ENCODE data around the gene UGT1A10.

DNA sequence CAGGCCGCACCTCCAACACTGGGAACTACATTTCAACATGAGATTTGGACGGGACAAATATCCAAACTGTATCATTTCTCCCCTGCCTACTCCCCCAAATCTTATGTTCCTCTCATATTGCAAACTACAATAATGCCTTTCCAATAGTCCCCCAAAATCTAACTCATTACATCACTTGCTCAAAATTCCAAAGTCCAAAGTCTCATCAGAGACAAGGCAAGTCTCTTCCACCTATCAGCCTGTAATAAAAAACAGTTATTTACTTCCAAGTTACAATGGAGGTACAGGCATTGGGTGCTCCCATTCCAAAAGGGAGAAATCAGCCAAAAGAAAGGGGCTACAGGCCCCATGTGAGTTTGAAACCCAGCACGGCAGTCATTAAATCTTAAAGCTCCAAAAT, 31.4 kb upstream of the UGT1A10 start:
- TF ChIP-seq, protein P1, sequence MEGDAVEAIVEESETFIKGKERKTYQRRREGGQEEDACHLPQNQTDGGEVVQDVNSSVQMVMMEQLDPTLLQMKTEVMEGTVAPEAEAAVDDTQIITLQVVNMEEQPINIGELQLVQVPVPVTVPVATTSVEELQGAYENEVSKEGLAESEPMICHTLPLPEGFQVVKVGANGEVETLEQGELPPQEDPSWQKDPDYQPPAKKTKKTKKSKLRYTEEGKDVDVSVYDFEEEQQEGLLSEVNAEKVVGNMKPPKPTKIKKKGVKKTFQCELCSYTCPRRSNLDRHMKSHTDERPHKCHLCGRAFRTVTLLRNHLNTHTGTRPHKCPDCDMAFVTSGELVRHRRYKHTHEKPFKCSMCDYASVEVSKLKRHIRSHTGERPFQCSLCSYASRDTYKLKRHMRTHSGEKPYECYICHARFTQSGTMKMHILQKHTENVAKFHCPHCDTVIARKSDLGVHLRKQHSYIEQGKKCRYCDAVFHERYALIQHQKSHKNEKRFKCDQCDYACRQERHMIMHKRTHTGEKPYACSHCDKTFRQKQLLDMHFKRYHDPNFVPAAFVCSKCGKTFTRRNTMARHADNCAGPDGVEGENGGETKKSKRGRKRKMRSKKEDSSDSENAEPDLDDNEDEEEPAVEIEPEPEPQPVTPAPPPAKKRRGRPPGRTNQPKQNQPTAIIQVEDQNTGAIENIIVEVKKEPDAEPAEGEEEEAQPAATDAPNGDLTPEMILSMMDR (IDR thresholded peaks at IDR 0.05) = no peak
- TF ChIP-seq POLR2A (IDR thresholded peaks at IDR 0.05) = no peak
